Esophagus (tissue), 2 donors: ENCODE measurements around the gene GCLM. TPM values are rescaled to one million over a fixed set of nuclear protein-coding genes. Genes with fewer than 3 reads are reported as not detected.

Source experiments
- H3K27ac ChIP-seq, 2 donors: one replicate each; pipeline ENCODE4 v1.5.1; 2013; ENCODE audit warnings: low read depth in 2 of 2, mild to moderate bottlenecking in 2 of 2, inconsistent platforms in 1 of 2, low read length in 1 of 2, moderate library complexity in 1 of 2
- H3K27me3 ChIP-seq, 2 donors: one replicate each; pipeline ENCODE4 v1.6.1; 2013; ENCODE audit warnings: low read length in 2 of 2, control low read depth in 1 of 2, mild to moderate bottlenecking in 1 of 2; ENCODE audit not compliant: insufficient read depth in 2 of 2, control insufficient read depth in 1 of 2
- H3K36me3 ChIP-seq, 2 donors: one replicate each; pipeline ENCODE4 v1.6.1; 2013; ENCODE audit warnings: low read length in 1 of 2; ENCODE audit not compliant: control insufficient read depth in 2 of 2, insufficient read depth in 2 of 2
- H3K4me1 ChIP-seq, 2 donors: one replicate each; pipeline ENCODE4 v1.6.1; 2013; ENCODE audit warnings: low read length in 1 of 2; ENCODE audit not compliant: control insufficient read depth in 2 of 2, insufficient read depth in 2 of 2
- H3K4me3 ChIP-seq, 2 donors: one replicate each; pipeline ENCODE4 v1.5.1; 2013; ENCODE audit warnings: low read length in 2 of 2, mild to moderate bottlenecking in 2 of 2, low read depth in 1 of 2, moderate library complexity in 1 of 2
- H3K9me3 ChIP-seq, 2 donors: one replicate each; pipeline ENCODE4 v1.6.1; 2013; ENCODE audit warnings: mild to moderate bottlenecking in 2 of 2, low read depth in 1 of 2, low read length in 1 of 2, moderate library complexity in 1 of 2; ENCODE audit not compliant: control insufficient read depth in 2 of 2, insufficient read depth in 1 of 2
- WGBS, 2 donors: extraction: QIAGEN DNeasy Blood & Tissue Kit; methylation state at CpG; one replicate each; pipeline ENCODE4 v1.1.7; 2013; 5-methylcytosine and 5-hydroxymethylcytosine counted together
- polyA plus RNA-seq, 2 donors: library from polyadenylated mRNA; stranded (reverse); fragments of 200-250 nt; gene quantifications; one replicate each; pipeline ENCODE4 v1.2.3, GENCODE V29; 2013
- donor health status: healthy with polysubstance abuse.
- donor health status: Bipolar disorder and iron deficiency.

The GCLM gene
- polyA plus RNA-seq, 2 donors = 1.4 to 5.0 TPM

DNA sequence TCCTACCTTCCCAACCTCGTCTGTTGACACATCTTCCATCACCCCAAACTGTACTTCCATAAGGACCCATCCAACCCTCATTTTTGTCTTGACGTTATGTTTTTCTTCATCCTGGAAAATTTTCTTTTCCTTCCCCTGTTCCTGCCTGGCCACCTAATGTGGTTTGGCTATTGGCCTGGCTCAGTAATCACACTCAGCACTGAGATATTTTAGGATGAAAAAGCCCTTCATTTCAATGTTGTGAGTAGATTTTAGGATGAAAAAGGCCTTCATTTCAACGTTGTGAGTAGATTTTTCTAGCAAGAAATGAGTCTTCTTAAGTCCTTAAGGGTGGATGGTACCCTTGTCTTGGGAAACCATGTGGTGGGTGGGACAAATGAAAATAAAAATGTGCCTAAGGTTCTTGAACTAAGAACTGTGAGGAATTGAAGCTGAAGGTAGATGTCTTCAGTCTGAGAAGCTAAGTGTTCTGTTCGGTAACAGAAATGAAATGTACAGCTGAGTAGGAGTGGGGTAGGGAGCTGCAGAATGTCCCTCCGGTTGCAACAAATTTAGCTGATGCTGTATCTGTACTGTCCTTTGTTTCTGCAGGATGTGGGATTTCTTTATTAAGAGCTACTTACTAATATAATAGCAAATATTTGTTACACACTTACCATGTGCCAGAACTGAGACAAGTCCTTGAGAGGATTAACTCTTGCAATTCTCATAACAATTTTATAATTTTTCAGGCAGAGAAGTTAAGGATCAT, 66.3 kb downstream of the GCLM start:
- WGBS, 2 donors = 89% methylated on average over 5 of the region's 5 CpGs
- Histone ChIP-seq H3K4me3 (no peak overlapping the region), H3K36me3 (no peaks in the 10 kb centered on the region), H3K9me3 (no peaks in the 10 kb centered on the region), H3K4me1 (peaks cover 0 to 3% of the 10 kb centered on the region in 2 donors), H3K27me3 (no peaks in the 10 kb centered on the region), H3K27ac (no peak overlapping the region)

DNA sequence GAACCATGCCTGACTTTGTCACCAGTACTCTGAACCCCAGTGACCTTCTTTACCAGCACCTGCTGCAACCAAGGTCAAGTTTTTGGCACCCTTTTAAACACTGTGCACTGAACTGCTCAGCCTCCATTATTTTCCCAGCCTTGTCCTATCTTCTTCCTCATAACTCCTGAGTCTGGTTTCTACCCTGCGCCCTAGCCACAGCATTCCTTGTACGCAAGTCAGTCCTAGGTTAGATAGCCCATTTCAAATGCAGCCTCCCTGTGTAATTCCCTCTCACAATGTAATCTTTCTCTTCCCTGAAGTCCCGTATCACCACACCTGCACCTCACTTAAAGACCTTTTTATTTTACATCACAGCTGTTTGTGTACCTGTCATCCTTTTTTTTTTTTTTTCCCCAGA, 67.5 kb downstream of the GCLM start:
- no peaks in the 10 kb centered on the region for H3K9me3 ChIP-seq
- no peaks in the 10 kb centered on the region for H3K36me3 ChIP-seq
- 89 to 99% methylated on average over 3 of the region's 3 CpGs for WGBS, 2 donors
- H3K4me1 ChIP-seq = peaks cover 0 to 3% of the 10 kb centered on the region in 2 donors
- no peaks in the 10 kb centered on the region for H3K27me3 ChIP-seq
- no peak overlapping the region for H3K27ac ChIP-seq
- H3K4me3 ChIP-seq = no peak overlapping the region

DNA sequence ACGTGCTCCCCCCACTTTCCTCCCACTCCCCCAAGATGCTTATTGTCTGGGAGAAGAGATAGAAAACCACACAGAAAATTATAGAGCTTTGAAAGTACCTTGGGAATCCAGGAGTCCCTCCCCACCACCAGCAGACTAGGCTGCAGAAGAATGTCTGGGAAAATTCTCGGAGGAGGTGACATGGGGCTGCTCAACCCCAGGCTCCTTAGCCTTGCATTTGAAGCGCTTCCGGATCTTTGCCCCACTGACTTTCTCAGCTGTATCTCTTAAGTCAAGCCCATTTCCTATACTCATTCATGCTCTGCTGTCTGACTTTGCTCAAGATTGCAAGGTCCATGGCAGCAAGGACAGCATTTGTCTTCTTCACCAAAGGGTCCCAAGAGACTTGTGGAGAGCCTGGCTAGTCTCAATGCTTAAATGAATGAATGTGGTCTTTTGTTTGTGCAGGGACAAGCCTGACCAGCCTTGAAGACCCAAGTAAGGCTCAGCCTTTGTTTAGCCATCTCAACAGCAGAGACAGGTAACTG, 68.2 kb downstream of the GCLM start:
- H3K27ac ChIP-seq = no peak overlapping the region
- no peaks in the 10 kb centered on the region for H3K9me3 ChIP-seq
- H3K27me3 ChIP-seq = no peaks in the 10 kb centered on the region
- 95% methylated on average over 4 of the region's 4 CpGs for WGBS, 2 donors
- no peak overlapping the region for H3K4me3 ChIP-seq
- no peaks in the 10 kb centered on the region for H3K36me3 ChIP-seq
- peaks cover 0 to 3% of the 10 kb centered on the region in 2 donors for H3K4me1 ChIP-seq

DNA sequence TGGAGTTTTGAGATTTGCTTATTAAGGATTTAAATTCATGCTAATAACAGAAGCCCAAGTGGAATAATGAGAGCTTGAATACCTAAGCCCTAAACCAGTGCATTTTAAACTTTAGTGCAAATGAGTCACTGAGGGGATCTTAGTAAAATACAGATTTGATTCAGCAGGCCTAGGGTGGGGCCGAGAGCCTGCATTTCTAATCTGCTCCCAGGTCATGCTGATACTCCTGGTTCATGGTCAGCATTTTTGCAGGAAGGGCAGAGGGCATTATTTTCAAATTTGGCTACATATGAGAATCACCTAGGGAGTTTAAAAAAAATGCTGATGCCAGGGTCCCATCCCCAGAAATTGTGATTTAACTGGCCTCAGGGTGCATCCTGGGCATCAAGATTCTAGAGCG, 69.5 kb downstream of the GCLM start:
- Histone ChIP-seq H3K9me3 (no peaks in the 10 kb centered on the region), H3K36me3 (no peaks in the 10 kb centered on the region), H3K4me1 (no peaks in the 10 kb centered on the region), H3K4me3 (no peak overlapping the region), H3K27me3 (no peaks in the 10 kb centered on the region), H3K27ac (no peak overlapping the region)
- 79 to 90% methylated on average over 2 of the region's 2 CpGs for WGBS, 2 donors

DNA sequence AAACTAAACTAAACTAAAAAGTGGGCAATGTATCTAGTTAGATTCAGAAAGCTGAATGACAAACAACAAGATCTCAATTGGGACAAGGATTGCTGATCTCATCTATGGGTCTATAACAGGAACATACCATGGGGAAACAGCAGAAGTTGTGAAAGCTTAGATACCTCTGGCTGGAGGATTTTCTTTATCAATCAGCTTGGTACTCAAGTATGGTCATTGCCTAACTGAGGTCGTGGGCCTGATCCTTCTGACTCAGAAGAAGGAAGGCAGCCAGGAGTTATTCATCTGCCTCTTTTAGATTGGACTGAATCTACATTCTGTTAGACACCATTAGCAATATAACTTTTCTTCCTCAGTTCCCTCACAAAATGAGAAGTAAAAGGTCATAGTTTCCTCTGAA, 69.9 kb downstream of the GCLM start:
- 9 to 19% methylated on average over 1 of the region's 1 CpG for WGBS, 2 donors
- H3K9me3 ChIP-seq = no peaks in the 10 kb centered on the region

DNA sequence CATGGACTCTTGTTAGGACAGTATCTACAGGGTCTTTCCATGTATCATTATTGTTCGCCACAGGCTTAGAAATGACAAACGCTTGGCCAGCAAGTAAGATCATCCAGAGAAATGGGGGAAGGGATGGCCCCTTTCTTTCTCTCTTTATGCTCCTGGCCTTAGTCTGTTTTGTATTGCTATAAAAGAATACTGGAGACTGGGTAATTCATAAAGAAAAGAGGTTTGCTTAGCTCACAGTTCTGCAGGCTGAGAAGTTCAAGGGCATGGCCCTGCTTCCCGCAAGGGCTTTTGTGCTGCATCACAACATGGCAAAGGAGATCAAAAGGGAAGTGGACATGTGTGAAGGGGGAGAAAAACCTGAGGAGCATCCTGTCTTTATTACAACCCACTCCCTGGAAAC, 71.3 kb downstream of the GCLM start:
- Histone ChIP-seq H3K27ac (no peak overlapping the region), H3K4me3 (no peak overlapping the region), H3K9me3 (no peaks in the 10 kb centered on the region), H3K36me3 (no peaks in the 10 kb centered on the region), H3K27me3 (no peaks in the 10 kb centered on the region), H3K4me1 (no peaks in the 10 kb centered on the region)
- WGBS, 2 donors = 98 to 99% methylated on average over 3 of the region's 3 CpGs

More for the DNA sequence above, 69.9 kb downstream of the GCLM start:
- Histone ChIP-seq H3K27me3 (no peaks in the 10 kb centered on the region), H3K27ac (no peak overlapping the region), H3K4me1 (no peaks in the 10 kb centered on the region), H3K36me3 (no peaks in the 10 kb centered on the region), H3K4me3 (no peak overlapping the region)

Other genes with a start within 250 kb of the GCLM start
- gene BCAR3, start 227.6 kb downstream of the GCLM start, polyA plus RNA-seq = 1 to 10 TPM; 7.5 to 9.4 TPM
- 10 to 100 TPM; 29.2 to 46.4 TPM for gene DNTTIP2, start 30.2 kb downstream of the GCLM start, polyA plus RNA-seq
- gene ABCA4, start 211.7 kb upstream of the GCLM start, polyA plus RNA-seq = under 1 TPM; 0.04 to 0.07 TPM